Measurements from ENCODE around the gene CHAF1B. TPM values are rescaled to one million over a fixed set of nuclear protein-coding genes. Genes with fewer than 3 reads are reported as not detected.

Gene CHAF1B
- total and polyA plus RNA-seq, 9 of the 15 experiments (the other 6 are each of a cell fraction or from before 2014, with no cell fraction given), result 7.5 to 36.8 (median 21.0) TPM

- Histone ChIP-seq H3K36me3 (ENCODE audit: control insufficient read depth, insufficient read depth, low read length) (peaks cover 66% of the 10 kb centered on the region), H3K4me1 (replicated peaks in 1 of 2; ENCODE audit: control insufficient read depth in 2 of 2, insufficient read depth in 2 of 2, low read length in 2 of 2) (peaks cover 2 to 9% of the 10 kb centered on the region in 2 experiments; a peak in 4 of 5 replicates), H3K9me1 (ENCODE audit: control insufficient read depth, insufficient read depth, low read length) (no peaks in the 10 kb centered on the region), H3K4me3 (no peak overlapping the region), H4K20me1 (replicated peaks; ENCODE audit: control insufficient read depth, insufficient read depth, low read length) (no peaks in the 10 kb centered on the region), H3K79me2 (ENCODE audit: control insufficient read depth, insufficient read depth, low read length) (no peaks in the 10 kb centered on the region), H3K27me3 (ENCODE audit: control insufficient read depth in 2 of 2, insufficient read depth in 2 of 2, low read length in 2 of 2) (no peaks in the 10 kb centered on the region; a peak in 1 of 5 replicates), H2AFZ (ENCODE audit: low read depth, low read length) (no peak overlapping the region), H3K4me2 (ENCODE audit: insufficient read depth, low read length) (no peak overlapping the region), H3K27ac (ENCODE audit: extremely low read depth, low read depth, low read length) (no peak overlapping the region), H3K9me3 (replicated peaks; ENCODE audit: control insufficient read depth, insufficient read depth, low read depth, low read length) (no peaks in the 10 kb centered on the region), H3K9ac (ENCODE audit: insufficient read depth in 1 of 2, low read depth in 2 of 2, low read length in 2 of 2) (no peak overlapping the region)
- FAIRE-seq (no peak), ATAC-seq (peak; percentile 21; the same call in 1 of the 3 replicates), DNase-seq (ENCODE audit: extremely low read depth in 1 of 4, low spot score in 3 of 4) (no peak)
- intact Hi-C loops (cut with micrococcal nuclease), result no loop called here
- BruUV-seq (replicated peaks), result no TSS peak
- in situ Hi-C loops (cut with MboI), result no loop called here
- TF ChIP-seq NCOA2 (IDR thresholded peaks at IDR 0.05; ENCODE audit: partially characterized antibody in 2 of 2) (no peak), RFX7 (CRISPR knock-in tag; IDR thresholded peaks at IDR 0.05) (no peak), ZNF584 (CRISPR knock-in tag; IDR thresholded peaks at IDR 0.05; ENCODE audit: low read depth) (no peak), HDAC3 (IDR thresholded peaks at IDR 0.05; ENCODE audit: borderline replicate concordance, partially characterized antibody) (no peak)
- 100% methylated on average over 1 of the region's 3 CpGs for WGBS (ENCODE audit: insufficient coverage, low coverage, missing lambda C conversion rate)
- POLR2A ChIA-PET, result interaction anchor here (0.6 to 1.1 kb wide), 3 partner anchors 10 to 32 kb away, joined by 3 read pairs; no protein-coding TSS in a partner anchor
- CTCF ChIA-PET (ENCODE audit: low intra/inter-chr PET ratio), result no interaction called here
Observed at GRCh38 chr21:36396325-36396724, 11.1 kb downstream of the CHAF1B start.

GRCh38 chr21:36396971-36397370, 11.8 kb downstream of the CHAF1B start:
- Histone ChIP-seq H3K4me2 (ENCODE audit: insufficient read depth, low read length) (no peak overlapping the region), H2AFZ (ENCODE audit: low read depth, low read length) (no peak overlapping the region), H3K27ac (ENCODE audit: extremely low read depth, low read depth, low read length) (peak overlapping the region; percentile 16; the same call in 1 of the 3 replicates), H3K36me3 (ENCODE audit: control insufficient read depth, insufficient read depth, low read length) (peaks cover 67% of the 10 kb centered on the region), H3K79me2 (ENCODE audit: control insufficient read depth, insufficient read depth, low read length) (no peaks in the 10 kb centered on the region), H3K4me3 (no peak overlapping the region), H4K20me1 (replicated peaks; ENCODE audit: control insufficient read depth, insufficient read depth, low read length) (no peaks in the 10 kb centered on the region), H3K9me1 (ENCODE audit: control insufficient read depth, insufficient read depth, low read length) (no peaks in the 10 kb centered on the region), H3K9me3 (replicated peaks; ENCODE audit: control insufficient read depth, insufficient read depth, low read depth, low read length) (no peaks in the 10 kb centered on the region), H3K27me3 (ENCODE audit: control insufficient read depth in 2 of 2, insufficient read depth in 2 of 2, low read length in 2 of 2) (no peaks in the 10 kb centered on the region; a peak in 1 of 5 replicates), H3K9ac (ENCODE audit: insufficient read depth in 1 of 2, low read depth in 2 of 2, low read length in 2 of 2) (no peak overlapping the region), H3K4me1 (replicated peaks in 1 of 2; ENCODE audit: control insufficient read depth in 2 of 2, insufficient read depth in 2 of 2, low read length in 2 of 2) (peaks cover 2 to 9% of the 10 kb centered on the region in 2 experiments; a peak in 4 of 5 replicates)
- BruUV-seq (replicated peaks), result no TSS peak
- in situ Hi-C loops (cut with MboI), result no loop called here
- FAIRE-seq (no peak), ATAC-seq (peak; percentile 75), DNase-seq (ENCODE audit: extremely low read depth in 1 of 4, low spot score in 3 of 4) (peak; percentile 39 to 59 (median 47))
- CTCF ChIA-PET (ENCODE audit: low intra/inter-chr PET ratio), result interaction anchor here (0.7 kb wide), 1 partner anchor 321 kb away, joined by 5 read pairs; no protein-coding TSS in a partner anchor
- POLR2A ChIA-PET, result interaction anchor here (0.9 to 1.2 kb wide), 4 partner anchors 9 to 32 kb away, joined by 3 read pairs; no protein-coding TSS in a partner anchor
- 66% methylated on average over 4 of the region's 4 CpGs for WGBS (ENCODE audit: insufficient coverage, low coverage, missing lambda C conversion rate)
- intact Hi-C loops (cut with micrococcal nuclease), result no loop called here
- TF ChIP-seq ZNF146 (CRISPR knock-in tag; IDR thresholded peaks at IDR 0.05; ENCODE audit: unreplicated experiment), result no peak
- no peak for TF ChIP-seq ATF1 (CRISPR knock-in tag; IDR thresholded peaks at IDR 0.05)
- no peak for TF ChIP-seq ATF1 (tag; IDR thresholded peaks at IDR 0.05)
- TF ChIP-seq ZNF436 (CRISPR knock-in tag; IDR thresholded peaks at IDR 0.05), result no peak
- no peak for TF ChIP-seq ZNF124 (CRISPR knock-in tag; IDR thresholded peaks at IDR 0.05)
- no peak for TF ChIP-seq KDM4B (IDR thresholded peaks at IDR 0.05; ENCODE audit: borderline replicate concordance in 2 of 2, low read depth in 1 of 2)
- TF ChIP-seq NONO (IDR thresholded peaks at IDR 0.05; ENCODE audit: low read depth in 2 of 2, low read length in 1 of 2), result no peak
- no peak for TF ChIP-seq MTA3 (IDR thresholded peaks at IDR 0.05; ENCODE audit: borderline replicate concordance)
- no peak for TF ChIP-seq SMARCC2 (IDR thresholded peaks at IDR 0.05; ENCODE audit: low read depth)
- TF ChIP-seq DLX4 (CRISPR knock-in tag; IDR thresholded peaks at IDR 0.05), result no peak
- TF ChIP-seq ZNF830 (CRISPR knock-in tag; IDR thresholded peaks at IDR 0.05), result no peak
- TF ChIP-seq SETDB1 (IDR thresholded peaks at IDR 0.05; ENCODE audit: low read length), result no peak
